Activated CD8-positive, alpha-beta T cell treated with anti-CD3 and anti-CD28 coated beads for 36 hours (primary cell): ENCODE data around the gene FBXO2. TPM values are rescaled to one million over a fixed set of nuclear protein-coding genes. Genes with fewer than 3 reads are reported as not detected.

ENCODE experiments used
- ATAC-seq: fragments of 200-7000 bp; cut with Tn5 transposase; one replicate; pipeline ENCODE4 v1.10.0; 2021; ENCODE audit warnings: mild to moderate bottlenecking, moderate library complexity
- CTCF ChIA-PET: fragments of 350-600 bp; sonication (Branson Sonifier 250); formaldehyde crosslinking; loops from one replicate; lab custom pipeline; 2021; ENCODE audit warnings: antibody characterized with exemption; lab: Charles Lee
- POLR2A ChIA-PET: fragments of 350-600 bp; sonication (Branson Sonifier 250); formaldehyde crosslinking; loops from one replicate; lab custom pipeline; 2021; ENCODE audit warnings: antibody characterized with exemption; lab: Charles Lee
- DNase-seq: peaks from one replicate; pipeline ENCODE4 v3.0.0-alpha.2; 2020
- H3K27ac Mint-ChIP-seq: one replicate; pipeline ENCODE4 v1.8.0; 2021; ENCODE audit warnings: mild to moderate bottlenecking, mixed read lengths
- H3K27me3 Mint-ChIP-seq: one replicate; pipeline ENCODE4 v1.8.0; 2021; ENCODE audit warnings: mixed read lengths
- H3K36me3 Mint-ChIP-seq: one replicate; pipeline ENCODE4 v1.8.0; 2021; ENCODE audit warnings: low read depth, mixed read lengths
- H3K4me1 Mint-ChIP-seq: one replicate; pipeline ENCODE4 v1.8.0; 2021; ENCODE audit warnings: low read depth, mixed read lengths
- H3K4me3 Mint-ChIP-seq: one replicate; pipeline ENCODE4 v1.8.0; 2021; ENCODE audit warnings: mild to moderate bottlenecking, moderate library complexity, mixed read lengths
- H3K9me3 Mint-ChIP-seq: one replicate; pipeline ENCODE4 v1.8.0; 2021; ENCODE audit warnings: mixed read lengths
- intact Hi-C: fragments of 100-400 bp; cut with micrococcal nuclease; formaldehyde crosslinking; loops from one replicate; pipeline ENCODE4 v1.10.0; 2022
- total RNA-seq, 2 experiments: library from RNA; stranded (reverse); gene quantifications; one replicate each; pipeline ENCODE4 v1.2.3, GENCODE V29; 2021
- TF ChIP-seq, protein P1 (sequence below): fragments of 200-600 bp; IDR thresholded peaks from one replicate; pipeline ENCODE4 v1.8.0; 2022; ENCODE audit warnings: antibody characterized with exemption, mild to moderate bottlenecking

Gene FBXO2
- total RNA-seq, 2 experiments from 2014 or later: 1.7 to 1.9 TPM

GRCh38 chr1:11641776-11642305, 12.4 kb downstream of the FBXO2 start:
- no peaks in the 10 kb centered on the region for H3K36me3 Mint-ChIP-seq
- H3K4me3 Mint-ChIP-seq: no peak overlapping the region
- TF ChIP-seq, protein P1, sequence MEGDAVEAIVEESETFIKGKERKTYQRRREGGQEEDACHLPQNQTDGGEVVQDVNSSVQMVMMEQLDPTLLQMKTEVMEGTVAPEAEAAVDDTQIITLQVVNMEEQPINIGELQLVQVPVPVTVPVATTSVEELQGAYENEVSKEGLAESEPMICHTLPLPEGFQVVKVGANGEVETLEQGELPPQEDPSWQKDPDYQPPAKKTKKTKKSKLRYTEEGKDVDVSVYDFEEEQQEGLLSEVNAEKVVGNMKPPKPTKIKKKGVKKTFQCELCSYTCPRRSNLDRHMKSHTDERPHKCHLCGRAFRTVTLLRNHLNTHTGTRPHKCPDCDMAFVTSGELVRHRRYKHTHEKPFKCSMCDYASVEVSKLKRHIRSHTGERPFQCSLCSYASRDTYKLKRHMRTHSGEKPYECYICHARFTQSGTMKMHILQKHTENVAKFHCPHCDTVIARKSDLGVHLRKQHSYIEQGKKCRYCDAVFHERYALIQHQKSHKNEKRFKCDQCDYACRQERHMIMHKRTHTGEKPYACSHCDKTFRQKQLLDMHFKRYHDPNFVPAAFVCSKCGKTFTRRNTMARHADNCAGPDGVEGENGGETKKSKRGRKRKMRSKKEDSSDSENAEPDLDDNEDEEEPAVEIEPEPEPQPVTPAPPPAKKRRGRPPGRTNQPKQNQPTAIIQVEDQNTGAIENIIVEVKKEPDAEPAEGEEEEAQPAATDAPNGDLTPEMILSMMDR: no peak
- no peak overlapping the region for H3K27ac Mint-ChIP-seq
- H3K4me1 Mint-ChIP-seq: no peaks in the 10 kb centered on the region
- no peak for ATAC-seq
- POLR2A ChIA-PET: interaction anchor here (0.7 kb wide), 1 partner anchor 266 kb away, joined by 3 read pairs; no protein-coding TSS in a partner anchor
- DNase-seq: no peak
- intact Hi-C loops: loop anchor here (5.0 to 10.0 kb wide), 4 partner anchors 167 to 605 kb away; partner anchors contain the start of gene DISP3
- no peaks in the 10 kb centered on the region for H3K9me3 Mint-ChIP-seq
- CTCF ChIA-PET: interaction anchor here (0.6 to 6.8 kb wide), 20 partner anchors 9 to 604 kb away, joined by 3 to 60 read pairs (median 4); partner anchors contain the start of genes FBXO2 and FBXO44
- peaks cover 1% of the 10 kb centered on the region for H3K27me3 Mint-ChIP-seq

- intact Hi-C loops: loop anchor here (5.0 to 10.0 kb wide), 4 partner anchors 166 to 604 kb away; partner anchors contain the start of gene DISP3
- Mint-ChIP-seq H3K9me3 (no peaks in the 10 kb centered on the region), H3K4me1 (no peaks in the 10 kb centered on the region), H3K4me3 (no peak overlapping the region), H3K27me3 (peaks cover 2% of the 10 kb centered on the region), H3K36me3 (no peaks in the 10 kb centered on the region), H3K27ac (no peak overlapping the region)
- TF ChIP-seq, protein P1: no peak
- ChIA-PET POLR2A (interaction anchor here (0.7 kb wide), 1 partner anchor 267 kb away, joined by 3 read pairs; no protein-coding TSS in a partner anchor), CTCF (interaction anchor here (0.6 to 6.8 kb wide), 13 partner anchors 10 to 603 kb away, joined by 3 to 60 read pairs (median 6); partner anchors contain the start of genes FBXO2 and FBXO44)
- ATAC-seq (no peak), DNase-seq (no peak)
Observed at GRCh38 chr1:11640944-11641343, 13.3 kb downstream of the FBXO2 start.

- Mint-ChIP-seq H3K27ac (no peak overlapping the region), H3K27me3 (peaks cover 5% of the 10 kb centered on the region), H3K9me3 (no peaks in the 10 kb centered on the region), H3K36me3 (no peaks in the 10 kb centered on the region), H3K4me1 (no peaks in the 10 kb centered on the region), H3K4me3 (no peak overlapping the region)
- ChIA-PET POLR2A (no interaction called here), CTCF (interaction anchor here (1.0 to 6.8 kb wide), 4 partner anchors 10 to 602 kb away, joined by 3 to 60 read pairs (median 30); no protein-coding TSS in a partner anchor)
- no peak for ATAC-seq
- intact Hi-C loops: loop anchor here (5.0 to 10.0 kb wide), 4 partner anchors 165 to 603 kb away; partner anchors contain the start of gene DISP3
- no peak for DNase-seq
- TF ChIP-seq, protein P1: no peak
Observed at GRCh38 chr1:11640101-11640500, 14.1 kb downstream of the FBXO2 start.

GRCh38 chr1:11639372-11639771, 14.9 kb downstream of the FBXO2 start:
- Mint-ChIP-seq H3K36me3 (no peaks in the 10 kb centered on the region), H3K27me3 (peaks cover 5% of the 10 kb centered on the region), H3K9me3 (no peaks in the 10 kb centered on the region), H3K27ac (no peak overlapping the region), H3K4me1 (no peaks in the 10 kb centered on the region), H3K4me3 (no peak overlapping the region)
- ChIA-PET POLR2A (no interaction called here), CTCF (interaction anchor here (1.0 to 6.8 kb wide), 3 partner anchors 11 to 602 kb away, joined by 3 to 60 read pairs (median 56); no protein-coding TSS in a partner anchor)
- intact Hi-C loops: no loop called here
- TF ChIP-seq, protein P1: no peak
- no peak for DNase-seq
- ATAC-seq: no peak

- Mint-ChIP-seq H3K27me3 (peaks cover 5% of the 10 kb centered on the region), H3K4me3 (no peak overlapping the region), H3K27ac (no peak overlapping the region), H3K36me3 (no peaks in the 10 kb centered on the region), H3K9me3 (no peaks in the 10 kb centered on the region), H3K4me1 (no peaks in the 10 kb centered on the region)
- no peak for ATAC-seq
- TF ChIP-seq, protein P1: no peak
- intact Hi-C loops: no loop called here
- ChIA-PET CTCF (interaction anchor here (1.3 to 1.4 kb wide), 2 partner anchors 81 to 601 kb away, joined by 3 to 4 read pairs; no protein-coding TSS in a partner anchor), POLR2A (interaction anchor here (2.2 kb wide), 1 partner anchor 81 kb away, joined by 5 read pairs; no protein-coding TSS in a partner anchor)
- no peak for DNase-seq
Observed at GRCh38 chr1:11638121-11638520, 16.1 kb downstream of the FBXO2 start.
